HepG2 (cell line): ENCODE measurements around the gene TPRN. TPM values are rescaled to one million over a fixed set of nuclear protein-coding genes. Genes with fewer than 3 reads are reported as not detected.
A peak's percentile ranks its signal among the peaks of the same experiment; 100 is the strongest.

Source experiments
- ATAC-seq: fragments of 200-7000 bp; cut with Tn5 transposase; 3 replicates; pipeline ENCODE4 v1.9.1; 2020; ENCODE audit warnings: mild to moderate bottlenecking, moderate library complexity
- BruUV-seq: library from RNA; stranded (reverse); fragments of 400-500 nt; replicated peaks from 2 replicates; lab custom pipeline; 2021; lab: Mats Ljungman, UMichigan
- CTCF ChIA-PET: fragments of 300-600 bp; formaldehyde crosslinking; extraction: SDS; loops from one replicate; lab custom pipeline; 2021; ENCODE audit warnings: low total read pairs, inconsistent platforms, low intra/inter-chr PET ratio; lab: Yijun Ruan, JAX
- POLR2A ChIA-PET: fragments of 350-600 bp; sonication (Branson Sonifier 250); formaldehyde crosslinking; loops from one replicate; lab custom pipeline; 2020; ENCODE audit warnings: antibody characterized with exemption, inconsistent platforms; lab: Yijun Ruan, JAX
- DNase-seq: peaks from one replicate; pipeline ENCODE4 v3.0.0-alpha.2; 2015; ENCODE audit warnings: low spot score
- FAIRE-seq: peaks from 3 replicates; lab custom pipeline; 2011; peaks lifted over from hg19 to GRCh38; lab: Jason Lieb, UNC
- H2AFZ ChIP-seq: one replicate; pipeline ENCODE4 v1.6.1; 2011; ENCODE audit warnings: low read length, inconsistent platforms
- H3K27ac ChIP-seq: fragments of 300-600 bp; 3 replicates; pipeline ENCODE4 v1.8.0; 2011; ENCODE audit warnings: mixed run types, mild to moderate bottlenecking, mixed read lengths, low read length, inconsistent platforms; ENCODE audit not compliant: insufficient read depth; ENCODE audit errors: extremely low read length
- H3K27me3 ChIP-seq, 2 experiments: fragments of 200-600 bp in 1 of 2; 2 replicates in 1 of 2; 3 replicates in 1 of 2; pipeline versions ENCODE4 v1.6.0 to v1.8.0; 2011; ENCODE audit warnings: low read length in 2 of 2, mild to moderate bottlenecking in 2 of 2, moderate library complexity in 2 of 2, inconsistent platforms in 1 of 2; ENCODE audit not compliant: insufficient read depth in 2 of 2, control insufficient read depth in 1 of 2
- H3K36me3 ChIP-seq, 2 experiments: fragments of 200-600 bp in 1 of 2; replicated peaks in 1 of 2; 2 replicates in 1 of 2; 3 replicates in 1 of 2; pipeline versions ENCODE4 v1.5.1 to v1.8.0; 2011; ENCODE audit warnings: low read length in 2 of 2, inconsistent platforms in 1 of 2; ENCODE audit not compliant: insufficient read depth in 2 of 2, control insufficient read depth in 1 of 2
- H3K4me1 ChIP-seq: 2 replicates; pipeline ENCODE4 v1.5.1; 2012; ENCODE audit warnings: low read length, inconsistent platforms; ENCODE audit not compliant: insufficient read depth
- H3K4me2 ChIP-seq: 2 replicates; pipeline ENCODE4 v1.6.0; 2011; ENCODE audit warnings: low read depth, low read length, inconsistent platforms
- H3K4me3 ChIP-seq, 3 experiments: fragments of 200-600 bp in 1 of 3; sonication (generic), shearing (Covaris generic) in 1 of 3; replicated peaks in 1 of 3; 2 replicates each; pipeline ENCODE4 v1.5.1; 2011 to 2016; ENCODE audit warnings: low read length in 3 of 3, inconsistent platforms in 2 of 3, low read depth in 2 of 3, mild to moderate bottlenecking in 2 of 3, control low read depth in 1 of 3, mixed read lengths in 1 of 3; ENCODE audit not compliant: insufficient read depth in 1 of 3
- H3K79me2 ChIP-seq: one replicate; pipeline ENCODE4 v1.6.1; 2011; ENCODE audit warnings: low read length, inconsistent platforms; ENCODE audit not compliant: insufficient read depth
- H3K9ac ChIP-seq: 2 replicates; pipeline ENCODE4 v1.6.0; 2011; ENCODE audit warnings: mild to moderate bottlenecking, low read depth, low read length, inconsistent platforms; ENCODE audit not compliant: insufficient read depth
- H3K9me3 ChIP-seq: 2 replicates; pipeline ENCODE4 v1.5.1; 2012; ENCODE audit warnings: mild to moderate bottlenecking, low read length
- H4K20me1 ChIP-seq: 2 replicates; pipeline ENCODE4 v1.6.0; 2011; ENCODE audit warnings: inconsistent platforms, mild to moderate bottlenecking, low read length, moderate library complexity; ENCODE audit not compliant: insufficient read depth
- HNRNPLL ChIP-seq: fragments of 200-400 bp; formaldehyde crosslinking; IDR thresholded peaks from 2 replicates; pipeline ENCODE4 v1.6.1; 2017; ENCODE audit warnings: mild to moderate bottlenecking, low read depth, low read length; ENCODE audit not compliant: poor library complexity, severe bottlenecking
- MAFK ChIP-seq, 2 experiments: IDR thresholded peaks in 1 of 2; conservative IDR thresholded peaks in 1 of 2; 2 replicates each; pipeline ENCODE4 v1.6.1; 2011; ENCODE audit warnings: improper control_type of control experiment in 2 of 2, low read length in 2 of 2
- SOX6 ChIP-seq, 2 experiments: fragments of 450-650 bp in 1 of 2; sonication (generic) in 1 of 2; formaldehyde crosslinking in 1 of 2; IDR thresholded peaks; 2 replicates each; pipeline versions ENCODE4 v1.4.0 to v1.6.1; 2017 to 2020; ENCODE audit warnings: antibody characterized with exemption in 1 of 2, mild to moderate bottlenecking in 1 of 2, missing genetic modification reagents in 1 of 2
- ZNF263 ChIP-seq: sonication (generic); formaldehyde crosslinking; IDR thresholded peaks from 2 replicates; pipeline ENCODE4 v1.4.0; 2020; ENCODE audit warnings: missing genetic modification reagents
- ZNF768 ChIP-seq: sonication (generic); formaldehyde crosslinking; IDR thresholded peaks from 2 replicates; pipeline ENCODE4 v1.4.0; 2020; ENCODE audit warnings: missing genetic modification reagents
- ZNF781 ChIP-seq: sonication (generic); formaldehyde crosslinking; IDR thresholded peaks from 2 replicates; pipeline ENCODE4 v1.5.1; 2020; ENCODE audit warnings: borderline replicate concordance, mild to moderate bottlenecking, missing genetic modification reagents; ENCODE audit errors: not compliant biosample characterization
- WGBS: methylation state at CpG from one replicate; pipeline ENCODE4 v1.1.6; 2017; ENCODE audit warnings: low lambda C conversion rate; 5-methylcytosine and 5-hydroxymethylcytosine counted together
- in situ Hi-C: cut with HindIII; loops from 2 replicates; pipeline ENCODE4 v1.10.0; 2017; ENCODE audit warnings: low pct_unique_long_range_greater_than_20kb; ENCODE audit not compliant: extremely low pct_ligation_motif_present
- intact Hi-C: fragments of 100-400 bp; cut with micrococcal nuclease; formaldehyde crosslinking; loops from one replicate; pipeline ENCODE4 v1.10.0; 2022; ENCODE audit not compliant: unreplicated experiment
- polyA plus RNA-seq, 8 experiments: library from polyadenylated mRNA; depleted of rRNA in 3 of 8; stranded (reverse) in 7 of 8; unstranded in 1 of 8; fragments of >200 nt; fragmentation: Illumina TruSeq in 4 of 8; extraction: Trizol in 4 of 8; gene quantifications; 2 replicates each; pipeline versions ENCODE4 v1.2.1 to v1.2.3, GENCODE V29; 2011 to 2016; ENCODE audit warnings: low read depth in 4 of 8, missing spikeins in 1 of 8, mixed read lengths in 1 of 8; ENCODE audit not compliant: insufficient read depth in 1 of 8
- total RNA-seq, 5 experiments: library from RNA; depleted of rRNA; stranded (reverse); fragments of >200 nt; fragmentation: Illumina TruSeq; extraction: Trizol; gene quantifications; 2 replicates each; pipeline ENCODE4 v1.2.3, GENCODE V29; 2016; ENCODE audit warnings: low read depth in 1 of 5
- TF ChIP-seq, protein P1 (sequence below): IDR thresholded peaks from 2 replicates; pipeline ENCODE4 v1.6.1; 2016
- TF ChIP-seq, protein P2 (sequence below): IDR thresholded peaks from 2 replicates; pipeline ENCODE4 v1.6.1; 2012; ENCODE audit warnings: inconsistent platforms

TPRN gene
- total and polyA plus RNA-seq, 2 of the 13 experiments (the other 11 are each of a cell fraction or from before 2014, with no cell fraction given), result 10.1 to 19.2 TPM

DNA sequence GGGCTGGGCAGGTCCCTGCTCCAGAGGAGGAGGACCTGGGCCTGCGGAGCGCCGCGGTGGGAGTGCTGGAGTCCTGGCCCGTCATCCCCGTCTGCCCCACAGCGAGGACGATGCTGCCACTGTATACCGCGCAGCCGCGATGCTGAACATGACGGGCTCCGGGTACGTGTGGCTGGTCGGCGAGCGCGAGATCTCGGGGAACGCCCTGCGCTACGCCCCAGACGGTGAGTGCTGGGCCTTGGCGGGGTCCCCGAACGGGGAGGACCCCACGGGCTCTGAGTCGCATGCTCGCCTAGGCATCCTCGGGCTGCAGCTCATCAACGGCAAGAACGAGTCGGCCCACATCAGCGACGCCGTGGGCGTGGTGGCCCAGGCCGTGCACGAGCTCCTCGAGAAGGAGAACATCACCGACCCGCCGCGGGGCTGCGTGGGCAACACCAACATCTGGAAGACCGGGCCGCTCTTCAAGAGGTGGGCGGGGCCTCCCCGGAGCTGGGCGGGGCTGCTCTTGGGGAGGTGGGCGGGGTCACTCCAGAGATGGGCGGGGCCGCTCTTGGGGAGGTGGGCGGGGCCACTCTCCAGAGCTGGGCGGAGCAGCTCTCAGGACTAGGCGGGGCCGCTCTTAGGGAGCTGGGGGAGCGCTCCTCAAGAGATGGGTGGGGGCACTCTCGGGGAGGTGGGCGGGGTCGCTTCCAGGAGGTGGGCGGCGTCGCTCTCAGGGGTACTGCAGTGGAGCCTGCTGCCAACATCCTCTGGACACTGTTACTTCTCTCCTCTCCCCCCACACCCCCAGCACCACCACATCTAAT is 43.8 kb downstream of the TPRN start:
- Histone ChIP-seq H3K9me3 (no peaks in the 10 kb centered on the region), H3K9ac (no peak overlapping the region), H3K4me2 (peak overlapping the region; percentile 45), H3K4me3 (peak overlapping the region in 1 of 3 experiments; percentile 46; a peak in 1 of 6 replicates), H2AFZ (no peak overlapping the region), H3K27me3 (peaks cover 9 to 51% of the 10 kb centered on the region in 2 experiments; a peak in 4 of 5 replicates), H3K4me1 (peaks cover 9% of the 10 kb centered on the region; the same call in 1 of the 2 replicates), H3K36me3 (no peaks in the 10 kb centered on the region), H3K79me2 (no peaks in the 10 kb centered on the region), H3K27ac (no peak overlapping the region), H4K20me1 (no peaks in the 10 kb centered on the region)
- in situ Hi-C loops (no loop called here), intact Hi-C loops (no loop called here)
- POLR2A ChIA-PET, result no interaction called here
- no peak for TF ChIP-seq HNRNPLL
- TF ChIP-seq SOX6 (IDR thresholded peaks at IDR 0.05), result no peak
- no peak for TF ChIP-seq SOX6 (CRISPR knock-in tag; IDR thresholded peaks at IDR 0.05)
- TF ChIP-seq, protein P1, sequence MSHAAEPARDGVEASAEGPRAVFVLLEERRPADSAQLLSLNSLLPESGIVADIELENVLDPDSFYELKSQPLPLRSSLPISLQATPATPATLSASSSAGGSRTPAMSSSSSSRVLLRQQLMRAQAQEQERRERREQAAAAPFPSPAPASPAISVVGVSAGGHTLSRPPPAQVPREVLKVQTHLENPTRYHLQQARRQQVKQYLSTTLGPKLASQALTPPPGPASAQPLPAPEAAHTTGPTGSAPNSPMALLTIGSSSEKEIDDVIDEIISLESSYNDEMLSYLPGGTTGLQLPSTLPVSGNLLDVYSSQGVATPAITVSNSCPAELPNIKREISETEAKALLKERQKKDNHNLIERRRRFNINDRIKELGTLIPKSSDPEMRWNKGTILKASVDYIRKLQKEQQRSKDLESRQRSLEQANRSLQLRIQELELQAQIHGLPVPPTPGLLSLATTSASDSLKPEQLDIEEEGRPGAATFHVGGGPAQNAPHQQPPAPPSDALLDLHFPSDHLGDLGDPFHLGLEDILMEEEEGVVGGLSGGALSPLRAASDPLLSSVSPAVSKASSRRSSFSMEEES, result no peak
- TF ChIP-seq MAFK (conservative IDR thresholded peaks at IDR 0.05 in 1 of 2, IDR thresholded peaks at IDR 0.05 in 1 of 2; ENCODE audit: low read length in 2 of 2), result no peak
- TF ChIP-seq ZNF768, result peak; percentile 12; the same call in 1 of the 2 replicates
- TF ChIP-seq, protein P2, sequence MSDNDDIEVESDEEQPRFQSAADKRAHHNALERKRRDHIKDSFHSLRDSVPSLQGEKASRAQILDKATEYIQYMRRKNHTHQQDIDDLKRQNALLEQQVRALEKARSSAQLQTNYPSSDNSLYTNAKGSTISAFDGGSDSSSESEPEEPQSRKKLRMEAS, result 0 out of 2 replicates have a peak, but pooled peaks have one; percentile 12
- TF ChIP-seq ZNF263, result 0 out of 2 replicates have a peak, but pooled peaks have one; percentile 17
- TF ChIP-seq ZNF781 (CRISPR knock-in tag), result no peak
- CTCF ChIA-PET, result no interaction called here
- DNase-seq (no peak), ATAC-seq (peak; percentile 8; the same call in 1 of the 3 replicates), FAIRE-seq (no peak)
- BruUV-seq, result no TSS peak
- 51% methylated on average over 12 of the region's 65 CpGs for WGBS
